K562 (cell line): Measurements from ENCODE around the gene TNF. TPM values are rescaled to one million over a fixed set of nuclear protein-coding genes. Genes with fewer than 3 reads are reported as not detected.

Experiments
- ATAC-seq: fragments of 200-7000 bp; cut with Tn5 transposase; 3 replicates; pipeline ENCODE4 v1.9.1; 2020; ENCODE audit warnings: moderate library complexity
- BruUV-seq: library from RNA; stranded (reverse); fragments of 400-500 nt; replicated peaks from 2 replicates; lab custom pipeline; 2021; lab: Mats Ljungman, UMichigan
- CTCF ChIA-PET: fragments of 300-600 bp; formaldehyde crosslinking; extraction: SDS; loops from one replicate; lab custom pipeline; 2021; ENCODE audit warnings: low intra/inter-chr PET ratio; lab: Yijun Ruan, JAX
- POLR2A ChIA-PET: fragments of 300-600, 350-650 bp; sonication (Branson Sonifier 250); formaldehyde crosslinking; extraction: SDS; loops from one replicate; lab custom pipeline; 2021; ENCODE audit warnings: antibody characterized with exemption, inconsistent platforms; lab: Yijun Ruan, JAX
- DNase-seq, 4 experiments: peaks; one replicate each; pipeline versions ENCODE4 v3.0.0 to v3.0.0-alpha.2; 2011 to 2018; ENCODE audit warnings: low spot score in 3 of 4, mixed read lengths in 3 of 4; ENCODE audit errors: extremely low read depth in 1 of 4
- FAIRE-seq: peaks from 2 replicates; lab custom pipeline; 2011; peaks lifted over from hg19 to GRCh38; lab: Jason Lieb, UNC
- H2AFZ ChIP-seq: 2 replicates; pipeline ENCODE4 v1.6.0; 2011; ENCODE audit warnings: low read depth, low read length, control low read depth, inconsistent platforms
- H3K27ac ChIP-seq: fragments of 200-600 bp; 3 replicates; pipeline ENCODE4 v1.8.0; 2011; ENCODE audit warnings: low read depth, mild to moderate bottlenecking, control low read depth, inconsistent platforms, low read length, moderate library complexity, mixed read lengths; ENCODE audit errors: extremely low read depth
- H3K27me3 ChIP-seq, 2 experiments: fragments of 300-600 bp in 1 of 2; 2 replicates in 1 of 2; 3 replicates in 1 of 2; pipeline versions ENCODE4 v1.6.0 to v1.8.0; 2011; ENCODE audit warnings: inconsistent platforms in 2 of 2, low read length in 2 of 2, mild to moderate bottlenecking in 1 of 2, mixed read lengths in 1 of 2, moderate library complexity in 1 of 2; ENCODE audit not compliant: control insufficient read depth in 2 of 2, insufficient read depth in 2 of 2
- H3K36me3 ChIP-seq: fragments of 300-600 bp; 3 replicates; pipeline ENCODE4 v1.8.0; 2011; ENCODE audit warnings: mild to moderate bottlenecking, low read length, inconsistent platforms; ENCODE audit not compliant: control insufficient read depth, insufficient read depth
- H3K4me1 ChIP-seq, 2 experiments: fragments of 200-600 bp in 1 of 2; replicated peaks in 1 of 2; 2 replicates in 1 of 2; 3 replicates in 1 of 2; pipeline versions ENCODE4 v1.5.1 to v1.8.0; 2011; ENCODE audit warnings: inconsistent platforms in 2 of 2, low read length in 2 of 2, mild to moderate bottlenecking in 1 of 2, mixed read lengths in 1 of 2, moderate library complexity in 1 of 2; ENCODE audit not compliant: control insufficient read depth in 2 of 2, insufficient read depth in 2 of 2
- H3K4me2 ChIP-seq: 2 replicates; pipeline ENCODE4 v1.6.1; 2011; ENCODE audit warnings: low read length, control low read depth, inconsistent platforms, mixed read lengths; ENCODE audit not compliant: insufficient read depth
- H3K4me3 ChIP-seq: fragments of 200-600 bp; sonication (generic), shearing (Covaris generic); 2 replicates; pipeline ENCODE4 v1.5.1; 2016; ENCODE audit warnings: control low read depth, inconsistent platforms
- H3K79me2 ChIP-seq: fragments of 200-600 bp; 3 replicates; pipeline ENCODE4 v1.8.0; 2011; ENCODE audit warnings: low read length, inconsistent platforms; ENCODE audit not compliant: control insufficient read depth, insufficient read depth
- H3K9ac ChIP-seq, 2 experiments: 2 replicates each; pipeline versions ENCODE4 v1.6.0 to v1.6.1; 2011; ENCODE audit warnings: low read depth in 2 of 2, low read length in 2 of 2, control low read depth in 1 of 2, inconsistent platforms in 1 of 2, mild to moderate bottlenecking in 1 of 2, mixed read lengths in 1 of 2; ENCODE audit not compliant: insufficient read depth in 1 of 2
- H3K9me1 ChIP-seq: one replicate; pipeline ENCODE4 v1.6.0; 2011; ENCODE audit warnings: inconsistent platforms, mild to moderate bottlenecking, low read length, moderate library complexity; ENCODE audit not compliant: control insufficient read depth, insufficient read depth
- H3K9me3 ChIP-seq: replicated peaks from 2 replicates; pipeline ENCODE4 v1.5.1; 2011; ENCODE audit warnings: low read depth, low read length, inconsistent platforms; ENCODE audit not compliant: control insufficient read depth, insufficient read depth
- H4K20me1 ChIP-seq: replicated peaks from 2 replicates; pipeline ENCODE4 v1.6.1; 2011; ENCODE audit warnings: low read length, inconsistent platforms, mixed read lengths; ENCODE audit not compliant: control insufficient read depth, insufficient read depth
- ATF2 ChIP-seq: sonication (generic); formaldehyde crosslinking; IDR thresholded peaks from 2 replicates; pipeline ENCODE4 v1.8.1; 2022; ENCODE audit warnings: missing genetic modification reagents
- C11orf30 ChIP-seq: fragments of 450-650 bp; IDR thresholded peaks from 2 replicates; pipeline ENCODE4 v1.6.1; 2016; ENCODE audit warnings: low read depth, mild to moderate bottlenecking
- CREB3 ChIP-seq: fragments of 450-650 bp; conservative IDR thresholded peaks from 2 replicates; pipeline ENCODE4 v1.6.1; 2016; ENCODE audit warnings: missing genetic modification characterization, low read depth, mild to moderate bottlenecking, missing compliant biosample characterization, moderate library complexity
- PRDM10 ChIP-seq: fragments of 450-650 bp; IDR thresholded peaks from 2 replicates; pipeline ENCODE4 v1.6.1; 2018; ENCODE audit not compliant: partially characterized antibody
- RNF219 ChIP-seq: fragments of 250-450 bp; sonication (Bioruptor Pico); IDR thresholded peaks from 2 replicates; pipeline ENCODE4 v1.5.0; 2022; ENCODE audit warnings: mild to moderate bottlenecking
- SETDB1 ChIP-seq: IDR thresholded peaks from one replicate; pipeline ENCODE4 v1.6.1; 2012; ENCODE audit warnings: low read length, control low read depth, inconsistent platforms
- SMARCE1 ChIP-seq: fragments of 450-650 bp; IDR thresholded peaks from 2 replicates; pipeline ENCODE4 v1.7.1; 2016; ENCODE audit warnings: mild to moderate bottlenecking
- SPI1 ChIP-seq: IDR thresholded peaks from 2 replicates; pipeline ENCODE4 v1.6.1; 2011; ENCODE audit warnings: low read depth, low read length, control low read depth, borderline replicate concordance
- ZNF12 ChIP-seq: sonication (generic); formaldehyde crosslinking; IDR thresholded peaks from 2 replicates; pipeline ENCODE4 v1.4.0; 2020; ENCODE audit warnings: mild to moderate bottlenecking, missing genetic modification reagents
- ZNF253 ChIP-seq: fragments of 250-450 bp; sonication (Bioruptor Pico); conservative IDR thresholded peaks from 2 replicates; pipeline ENCODE4 v1.6.1; 2021; ENCODE audit warnings: mild to moderate bottlenecking
- ZNF316 ChIP-seq: fragments of 450-650 bp; IDR thresholded peaks from 2 replicates; pipeline ENCODE4 v1.6.1; 2016
- ZNF41 ChIP-seq: fragments of 250-450 bp; sonication (Bioruptor Pico); conservative IDR thresholded peaks from 2 replicates; pipeline ENCODE4 v1.4.0; 2020; ENCODE audit warnings: mild to moderate bottlenecking
- ZNF57 ChIP-seq: fragments of 450-650 bp; formaldehyde crosslinking; IDR thresholded peaks from 2 replicates; pipeline ENCODE4 v1.4.0; 2020; ENCODE audit warnings: mild to moderate bottlenecking, moderate library complexity
- WGBS: fragments of 100-300 bp; shearing (Covaris generic); methylation state at CpG from one replicate; pipeline ENCODE4 v1.1.6; 2016; ENCODE audit warnings: low coverage, mixed read lengths; ENCODE audit not compliant: insufficient coverage; ENCODE audit errors: missing lambda C conversion rate; 5-methylcytosine and 5-hydroxymethylcytosine counted together
- in situ Hi-C: fragments of 300-500 bp; cut with MboI; formaldehyde crosslinking; loops from 4 replicates; pipeline ENCODE4 v1.15.0; 2018; ENCODE audit warnings: inconsistent platforms, mixed read lengths
- intact Hi-C: fragments of 100-400 bp; cut with micrococcal nuclease; formaldehyde crosslinking; loops from 2 replicates; pipeline ENCODE4 v1.14.2; 2022
- polyA plus RNA-seq, 8 experiments: library from polyadenylated mRNA; depleted of rRNA in 4 of 8; stranded (reverse) in 5 of 8; unstranded in 3 of 8; fragments of >200 nt; fragmentation: Nextera tagmentation in 2 of 8; fragmentation: Illumina TruSeq in 1 of 8; extraction: Ambion mirVana in 2 of 8; extraction: Trizol in 1 of 8; gene quantifications; 2 replicates each; pipeline versions ENCODE4 v1.2.1 to v1.2.3, GENCODE V29; 2011 to 2014; ENCODE audit warnings: inconsistent platforms in 1 of 8, missing spikeins in 1 of 8
- total RNA-seq, 7 experiments: library from RNA; depleted of rRNA in 6 of 7; stranded (reverse); fragments of >200 nt in 6 of 7; fragmentation: Illumina TruSeq in 2 of 7; extraction: Trizol in 2 of 7; gene quantifications; 2 replicates each; pipeline versions ENCODE4 v1.2.1 to v1.2.3, GENCODE V29; 2011 to 2021; ENCODE audit warnings: low replicate concordance in 1 of 7

The TNF gene
- total and polyA plus RNA-seq, 9 of the 15 experiments (the other 6 are each of a cell fraction or from before 2014, with no cell fraction given): 0.08 to 0.40 TPM; not detected in 7

- Histone ChIP-seq H3K9ac (peak overlapping the region; percentile 30 to 84; a peak in 3 of 4 replicates), H3K4me2 (peak overlapping the region; percentile 57), H3K4me1 (peaks cover 24 to 36% of the 10 kb centered on the region in 2 experiments), H2AFZ (peak overlapping the region; percentile 58), H3K79me2 (peaks cover 2% of the 10 kb centered on the region), H3K27me3 (no peaks in the 10 kb centered on the region), H3K9me1 (no peaks in the 10 kb centered on the region), H3K36me3 (no peaks in the 10 kb centered on the region), H4K20me1 (no peaks in the 10 kb centered on the region), H3K4me3 (no peak overlapping the region), H3K9me3 (no peaks in the 10 kb centered on the region), H3K27ac (peak overlapping the region; percentile 49; the same call in 2 of the 3 replicates)
- ChIA-PET CTCF (no interaction called here), POLR2A (no interaction called here)
- no peak for ATAC-seq
- no TSS peak for BruUV-seq
- in situ Hi-C loops (no loop called here), intact Hi-C loops (no loop called here)
- 36% methylated on average over 7 of the region's 7 CpGs for WGBS
- peak in 2 of 4 experiments; percentile 18 to 44 for DNase-seq
- no peak for FAIRE-seq
- TF ChIP-seq ZNF41 (CRISPR knock-in tag) (no peak), SETDB1 (no peak), RNF219 (CRISPR knock-in tag) (no peak), ATF2 (no peak), ZNF57 (CRISPR knock-in tag) (no peak), CREB3 (no peak), ZNF316 (peak; percentile 68), PRDM10 (peak; percentile 83), SPI1 (peak; percentile 65; the same call in 1 of the 2 replicates), ZNF253 (CRISPR knock-in tag) (no peak), ZNF12 (CRISPR knock-in tag) (no peak; the same call in 1 of the 2 replicates), C11orf30 (peak; percentile 49; the same call in 1 of the 2 replicates), SMARCE1 (peak; percentile 37; the same call in 1 of the 2 replicates)
Observed at GRCh38 chr6:31615748-31616147, 40.4 kb downstream of the TNF start.
